ENCODE results near the gene C13orf46. TPM values are rescaled to one million over a fixed set of nuclear protein-coding genes. Genes with fewer than 3 reads are reported as not detected.

Gene C13orf46
- total and polyA plus RNA-seq, 2 of the 8 experiments (the other 6 are each of a cell fraction or from before 2014, with no cell fraction given) = 0.23 to 0.28 TPM

- DNase-seq (ENCODE audit: low read depth in 1 of 2, low spot score in 2 of 2) = no peak
Measured at GRCh38 chr13:113995051-113995601, 21.2 kb upstream of the C13orf46 start.

More at GRCh38 chr13:113995051-113995601, 21.2 kb upstream of the C13orf46 start:
- Histone ChIP-seq H3K36me3 (ENCODE audit: control insufficient read depth in 2 of 4, insufficient read depth in 4 of 4, low read length in 3 of 4) (peaks cover 0 to 12% (median 11%) of the 10 kb centered on the region in 4 experiments; a peak in 5 of 8 replicates), H3K27ac (ENCODE audit: low read depth, low read length) (no peak overlapping the region), H3K4me2 (ENCODE audit: insufficient read depth in 1 of 2, low read depth in 2 of 2, low read length in 2 of 2) (no peak overlapping the region), H3K14ac (ENCODE audit: insufficient read length) (no peak overlapping the region), H3K23me2 (ENCODE audit: low read depth, low read length) (no peaks in the 10 kb centered on the region), H2BK5ac (ENCODE audit: low read depth, low read length) (no peak overlapping the region), H2AK5ac (ENCODE audit: low read depth, low read length) (no peak overlapping the region), H4K91ac (replicated peaks; ENCODE audit: insufficient read length, low read length) (no peak overlapping the region), H3K56ac (replicated peaks; ENCODE audit: insufficient read length, low read depth, low read length) (no peak overlapping the region), H2BK12ac (ENCODE audit: low read depth, low read length) (no peak overlapping the region), H3K4ac (replicated peaks; ENCODE audit: insufficient read length, low read depth, low read length) (no peak overlapping the region), H3K18ac (ENCODE audit: extremely low read depth, low read length) (no peak overlapping the region), H2BK20ac (ENCODE audit: low read length) (no peak overlapping the region), H2BK120ac (replicated peaks; ENCODE audit: low read depth, low read length) (no peak overlapping the region), H3K4me3 (ENCODE audit: extremely low read depth in 1 of 4, insufficient read depth in 2 of 4, low read depth in 3 of 4, low read length in 4 of 4) (no peak overlapping the region), H3K79me2 (ENCODE audit: control insufficient read depth in 1 of 2, insufficient read depth in 2 of 2, low read length in 2 of 2) (no peaks in the 10 kb centered on the region), H2BK15ac (ENCODE audit: low read length) (no peak overlapping the region), H4K5ac (ENCODE audit: insufficient read length, low read depth, low read length) (no peak overlapping the region), H3K23ac (ENCODE audit: insufficient read length) (no peak overlapping the region), H3K79me1 (ENCODE audit: low read depth, low read length) (no peaks in the 10 kb centered on the region), H3K9me3 (ENCODE audit: insufficient read depth in 2 of 2, low read depth in 1 of 2, low read length in 1 of 2) (peaks cover 4 to 7% of the 10 kb centered on the region in 2 experiments; a peak in 3 of 4 replicates), H3K27me3 (replicated peaks in 1 of 4; ENCODE audit: control insufficient read depth in 3 of 4, extremely low read depth in 1 of 4, insufficient read depth in 3 of 4, low read length in 3 of 4) (no peaks in the 10 kb centered on the region), H3K4me1 (replicated peaks in 1 of 4; ENCODE audit: control insufficient read depth in 3 of 4, insufficient read depth in 4 of 4, low read length in 3 of 4) (no peaks in the 10 kb centered on the region), H2AFZ (ENCODE audit: low read length) (no peak overlapping the region), H4K20me1 (replicated peaks in 1 of 2; ENCODE audit: control insufficient read depth in 1 of 2, insufficient read depth in 2 of 2, low read length in 2 of 2) (peaks cover 4 to 7% of the 10 kb centered on the region in 2 experiments), H3K9ac (replicated peaks in 1 of 4; ENCODE audit: extremely low read depth in 1 of 4, low read depth in 3 of 4, low read length in 3 of 4) (no peak overlapping the region), H4K8ac (ENCODE audit: extremely low read depth, insufficient read depth, low read length) (no peak overlapping the region)
- TF ChIP-seq CTBP2 (IDR thresholded peaks at IDR 0.05; ENCODE audit: borderline replicate concordance, insufficient read depth, insufficient read length, low read length) (no peak), ATF3 (IDR thresholded peaks at IDR 0.05; ENCODE audit: insufficient read depth, low read depth, low read length) (no peak), RAD21 (IDR thresholded peaks at IDR 0.05 in 1 of 2, conservative IDR thresholded peaks at IDR 0.05 in 1 of 2; ENCODE audit: low read depth in 2 of 2, low read length in 2 of 2) (no peak), RXRA (IDR thresholded peaks at IDR 0.05; ENCODE audit: insufficient read depth, low read depth, low read length) (no peak), RNF2 (IDR thresholded peaks at IDR 0.05; ENCODE audit: borderline replicate concordance, low read depth, low read length, missing control alignments, poor library complexity, severe bottlenecking) (no peak), GTF2F1 (IDR thresholded peaks at IDR 0.05; ENCODE audit: borderline replicate concordance, low read depth, low read length) (no peak)
- CTCF ChIA-PET (ENCODE audit: partially characterized antibody) = interaction anchor here (0.9 to 1.6 kb wide), 2 partner anchors 22 to 254 kb away, joined by 3 to 4 read pairs; no protein-coding TSS in a partner anchor
- 89% methylated on average over 23 of the region's 23 CpGs; no CpG with 5 or more reads in 1 of the 2 experiments for WGBS, 2 experiments (ENCODE audit: extremely low coverage in 1 of 2, insufficient coverage in 1 of 2, insufficient read length in 1 of 2, insufficient replicate concordance in 2 of 2, low coverage in 1 of 2, low lambda C conversion rate in 2 of 2, missing lambda C conversion rate in 1 of 2)
- no peak for FAIRE-seq
- POLR2A ChIA-PET (ENCODE audit: partially characterized antibody) = no interaction called here

Measured in H1 (cell line).